ENCODE measurements around the gene FOXI3.

FOXI3 gene

GRCh38 chr2:88452565-88452905, at the start of gene FOXI3:
TSS of gene FOXI3 (minus strand) at chr2:88452693. CDS start at chr2:88452535, 158 bp downstream.
- DNase-seq (ENCODE audit: low spot score): peak; percentile 68

GRCh38 chr2:88500691-88501090, 48.2 kb upstream of the FOXI3 start:
- DNase-seq (ENCODE audit: low spot score): no peak

- DNase-seq (ENCODE audit: low spot score): no peak
These were observed 46.7 kb upstream of the FOXI3 start for GRCh38 chr2:88499204-88499603.

- DNase-seq (ENCODE audit: low spot score): no peak
These were observed 41.0 kb upstream of the FOXI3 start for GRCh38 chr2:88493481-88493880.

- no peak for DNase-seq (ENCODE audit: low spot score)
These were observed 39.5 kb upstream of the FOXI3 start for GRCh38 chr2:88492002-88492401.

- DNase-seq (ENCODE audit: low spot score): no peak
These were observed 36.7 kb upstream of the FOXI3 start for GRCh38 chr2:88489181-88489580.

- DNase-seq (ENCODE audit: low spot score): no peak
These were observed 30.7 kb upstream of the FOXI3 start for GRCh38 chr2:88483200-88483599.

GRCh38 chr2:88481691-88482336, 29.3 kb upstream of the FOXI3 start:
- DNase-seq (ENCODE audit: low spot score): no peak

GRCh38 chr2:88472811-88473210, 20.3 kb upstream of the FOXI3 start:
- DNase-seq (ENCODE audit: low spot score): no peak

GRCh38 chr2:88471083-88471942, 18.8 kb upstream of the FOXI3 start:
- DNase-seq (ENCODE audit: low spot score): no peak

- no peak for DNase-seq (ENCODE audit: low spot score)
These were observed 17.0 kb upstream of the FOXI3 start for GRCh38 chr2:88469202-88470114.

GRCh38 chr2:88464153-88464552, 11.7 kb upstream of the FOXI3 start:
- DNase-seq (ENCODE audit: low spot score): no peak

- DNase-seq (ENCODE audit: low spot score): no peak
These were observed 6.1 kb upstream of the FOXI3 start for GRCh38 chr2:88458633-88459032.

GRCh38 chr2:88452980-88453582, 588 bp upstream of the FOXI3 start:
- no peak for DNase-seq (ENCODE audit: low spot score)

- DNase-seq (ENCODE audit: low spot score): peak; percentile 69
These were observed 505 bp downstream of the FOXI3 start for GRCh38 chr2:88451811-88452564.

- no peak for DNase-seq (ENCODE audit: low spot score)
These were observed 1.3 kb downstream of the FOXI3 start for GRCh38 chr2:88450925-88451810.

GRCh38 chr2:88450186-88450585, 2.3 kb downstream of the FOXI3 start:
- no peak for DNase-seq (ENCODE audit: low spot score)

GRCh38 chr2:88448248-88448647, 4.2 kb downstream of the FOXI3 start:
- DNase-seq (ENCODE audit: low spot score): no peak

- DNase-seq (ENCODE audit: low spot score): no peak
These were observed 9.0 kb downstream of the FOXI3 start for GRCh38 chr2:88443353-88443938.

- DNase-seq (ENCODE audit: low spot score): no peak
These were observed 10.0 kb downstream of the FOXI3 start for GRCh38 chr2:88442473-88442872.

Measured in ecto neural progenitor cell (in vitro differentiated cells).